8988T (cell line): ENCODE results near the gene PURB.
A peak's percentile ranks its signal among the peaks of the same experiment; 100 is the strongest.
"Not testable (repeated sequence)": the region's sequence is repeated elsewhere in the genome, so short reads cannot be mapped to it uniquely, and the experiment has no call there.

Source experiments
- DNase-seq: peaks from one replicate; pipeline ENCODE4 v3.0.0; 2011

PURB gene

DNA sequence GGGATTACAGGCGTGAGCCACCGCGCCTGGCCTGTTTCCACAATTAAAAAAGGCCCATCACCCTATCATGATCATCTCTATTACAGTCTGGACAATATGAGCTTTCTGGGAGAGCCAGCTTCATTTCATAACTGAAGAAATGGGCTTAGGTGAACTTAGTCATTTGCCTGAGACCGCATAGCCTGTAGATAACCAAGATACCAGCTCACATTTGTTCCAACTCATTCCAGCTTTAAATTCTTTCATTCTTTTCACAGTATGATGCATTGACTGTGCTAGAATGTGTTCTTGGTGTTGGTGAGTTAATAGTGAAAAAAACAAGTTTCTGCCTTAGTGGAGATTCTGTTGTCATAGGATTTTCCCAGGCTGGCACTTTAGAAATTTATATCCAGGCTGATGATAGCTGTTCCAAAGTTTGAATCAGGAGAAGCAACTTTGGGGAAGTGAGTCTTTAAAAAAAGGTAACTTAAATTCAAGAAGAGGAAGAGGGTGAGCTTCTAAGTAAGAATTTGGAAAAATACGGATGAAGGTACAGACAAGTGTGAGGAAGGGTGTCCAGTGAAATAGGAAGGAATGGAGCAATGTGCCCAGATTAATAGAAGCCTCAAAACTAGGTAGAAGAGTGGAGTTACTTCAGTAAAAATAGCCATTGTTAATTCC, 35.3 kb downstream of the PURB start:
- no peak for DNase-seq

DNA sequence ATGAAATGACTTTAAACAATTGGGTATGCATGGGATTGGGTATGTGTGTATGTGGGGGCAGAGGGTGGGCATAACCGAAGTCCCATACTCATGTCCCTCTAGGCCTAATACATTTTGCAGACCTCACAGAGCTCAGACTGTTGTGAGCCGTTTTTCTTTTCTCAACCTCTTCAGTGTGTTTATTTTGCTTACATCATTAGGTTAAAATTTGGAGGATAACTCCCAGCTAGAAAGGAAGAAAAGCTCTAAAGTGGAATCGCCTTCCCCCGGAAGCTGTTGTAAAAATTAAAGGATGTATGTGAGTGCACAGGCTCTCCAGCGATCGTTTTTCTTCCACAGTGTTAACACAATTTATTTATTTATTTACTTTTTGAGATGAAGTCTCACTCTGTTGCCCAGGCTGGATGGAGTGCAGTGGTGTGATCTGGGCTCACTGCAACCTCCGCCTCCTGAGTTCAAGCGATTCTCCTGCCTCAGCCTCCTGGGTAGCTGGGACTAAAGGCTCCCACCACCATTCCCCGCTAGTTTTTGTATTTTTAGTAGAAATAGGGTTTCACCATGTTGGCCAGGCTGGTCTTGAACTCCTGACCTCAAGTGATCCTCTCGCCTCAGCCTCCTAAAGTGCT, 36.0 kb downstream of the PURB start:
- DNase-seq = no peak

DNA sequence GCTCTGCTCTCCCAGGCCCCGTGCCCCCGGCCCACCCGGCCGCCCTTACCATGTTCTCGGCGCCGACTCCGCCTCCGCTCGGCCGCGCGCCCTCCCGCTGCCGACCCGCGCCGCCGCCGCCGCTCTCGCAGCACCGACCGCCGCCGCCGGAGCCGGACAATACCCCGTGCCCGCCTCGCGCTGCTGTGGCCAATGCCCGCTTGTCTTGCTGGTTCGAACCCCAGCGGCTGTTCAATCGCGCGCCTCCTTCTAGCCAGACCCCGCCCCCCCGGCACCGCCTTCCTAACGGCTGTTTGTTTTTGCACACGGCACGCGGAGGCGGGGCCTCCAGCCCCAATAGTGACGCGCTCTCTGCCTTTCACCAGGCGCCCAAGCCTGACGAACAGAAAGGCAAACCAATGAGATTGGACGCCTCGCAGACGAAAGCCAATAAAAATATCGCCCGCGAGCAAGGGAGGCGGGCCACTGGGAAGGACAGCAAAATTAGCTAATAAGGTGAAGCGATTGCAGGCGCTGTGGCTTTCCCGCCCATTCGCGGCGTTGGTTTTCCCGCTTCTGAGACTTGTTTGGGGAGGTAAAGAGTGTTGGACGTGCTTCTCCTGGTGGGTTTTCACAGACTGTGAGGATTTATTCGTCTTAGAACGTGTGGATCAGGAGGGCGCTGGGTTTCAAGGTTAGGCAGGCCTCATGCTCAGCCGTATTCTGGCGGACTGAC, 37.3 kb downstream of the PURB start, which contains the start of gene H2AZ2:
Gene H2AZ2, minus strand, starts transcription at position 168 of the 715 bp plus-strand sequence. Its CDS starts 116 bp downstream, at position 52.
- peak; percentile 79 for DNase-seq

DNA sequence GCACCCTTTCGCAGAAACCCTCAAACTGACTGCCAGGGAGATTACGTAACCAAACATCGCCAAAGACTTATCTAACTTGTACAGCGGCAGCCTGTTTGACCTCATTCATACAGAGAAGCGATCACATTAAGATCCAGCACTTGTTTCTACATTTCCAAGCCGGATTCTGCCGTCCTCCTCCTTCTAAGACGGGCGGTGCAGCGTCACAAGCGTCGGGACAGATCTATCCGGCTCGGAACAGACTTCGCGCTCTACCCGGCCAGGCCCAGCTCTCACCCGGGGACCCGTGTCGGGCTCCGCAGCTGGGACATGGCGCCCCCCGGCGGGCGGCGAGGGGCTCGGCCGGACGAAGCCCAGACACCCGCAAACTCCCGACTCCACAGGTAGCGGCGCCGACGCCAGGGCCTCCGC, 37.8 kb downstream of the PURB start:
- DNase-seq = peak; percentile 67

DNA sequence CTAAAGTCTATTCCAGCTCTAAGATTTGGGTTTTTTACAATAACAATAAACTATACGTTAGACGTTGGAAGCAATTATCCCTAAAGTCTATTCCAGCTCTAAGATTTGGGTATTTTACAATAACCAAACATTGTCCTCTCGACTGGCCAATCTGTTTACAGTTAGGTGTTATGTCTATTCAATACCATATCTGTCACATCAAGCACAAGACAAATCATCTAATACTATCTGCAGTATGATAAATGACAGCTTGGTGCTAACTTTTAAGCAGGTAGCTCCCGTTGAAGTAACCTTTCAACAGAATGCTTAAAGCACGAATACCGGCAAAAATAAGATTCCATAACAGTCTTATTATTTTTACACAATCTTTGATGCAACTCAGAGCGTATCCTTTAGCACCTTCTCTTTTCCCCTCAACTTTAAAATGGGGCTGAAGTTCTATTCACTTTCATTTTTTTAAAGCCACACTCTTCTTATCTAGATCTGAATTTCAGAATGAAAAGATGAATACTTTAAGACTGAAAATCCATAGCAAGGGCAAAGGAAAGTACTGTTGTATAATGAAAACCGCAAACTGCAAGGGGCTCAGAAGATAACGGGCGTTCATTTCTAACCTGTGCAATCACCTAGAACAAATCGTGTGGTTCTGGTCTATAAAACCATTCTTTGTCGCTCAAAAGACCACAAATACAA, 38.4 kb downstream of the PURB start:
- no peak for DNase-seq

DNA sequence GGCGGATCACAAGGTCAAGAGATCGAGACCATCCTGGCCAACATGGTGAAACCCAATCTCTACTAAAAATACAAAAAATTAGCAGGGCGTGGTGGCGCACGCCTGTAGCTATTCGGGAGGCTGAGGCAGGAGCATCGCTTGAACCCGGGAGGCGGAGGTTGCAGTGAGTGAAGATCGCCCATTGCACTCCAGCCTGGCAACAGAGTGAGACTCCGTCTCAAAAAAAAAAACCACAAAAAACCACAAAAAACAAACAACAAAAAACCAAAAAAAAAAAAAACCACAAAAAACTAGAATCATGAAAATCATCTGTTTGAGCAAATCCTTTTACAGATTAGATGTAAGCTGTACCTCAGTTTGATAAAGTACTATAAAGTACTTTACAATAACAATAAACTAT, 38.9 kb downstream of the PURB start:
- DNase-seq = not testable (repeated sequence)

DNA sequence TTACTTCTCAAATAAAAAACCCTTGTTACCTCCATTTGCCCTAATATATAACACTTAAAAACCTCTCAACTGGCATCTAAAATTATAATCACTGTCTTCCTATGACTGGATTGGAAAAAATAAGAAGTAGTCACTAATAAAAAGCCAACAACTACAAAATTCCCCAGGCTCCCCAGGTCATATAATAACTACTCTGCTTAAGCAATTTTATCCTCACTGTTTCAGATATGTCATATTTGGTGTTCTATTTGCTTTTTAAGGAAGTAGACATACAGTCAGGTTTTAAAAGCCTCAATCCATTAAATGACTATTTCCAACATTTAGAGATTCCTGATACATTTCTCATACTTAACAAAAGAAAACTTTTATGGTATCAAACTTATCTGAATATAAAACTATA, 39.9 kb downstream of the PURB start:
- no peak for DNase-seq

DNA sequence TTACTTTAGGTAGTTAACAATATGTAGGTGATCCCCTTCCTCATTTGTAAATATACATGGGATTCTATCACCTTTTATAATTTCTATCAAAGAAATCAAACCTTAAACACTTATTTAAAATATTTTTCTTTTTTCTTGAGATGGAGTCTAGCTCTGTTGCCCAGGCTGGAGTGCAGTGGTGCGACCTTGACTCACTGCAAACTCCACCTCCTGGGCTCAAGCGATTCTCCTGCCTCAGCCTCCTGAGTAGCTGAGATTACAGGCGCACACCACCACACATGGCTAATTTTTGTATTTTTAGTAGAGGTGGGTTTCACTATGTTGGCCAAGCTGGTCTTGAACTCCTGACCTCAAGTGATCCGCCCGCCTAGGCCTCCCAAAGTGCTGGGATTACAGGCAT, 41.9 kb downstream of the PURB start:
- DNase-seq = not testable (repeated sequence)

DNA sequence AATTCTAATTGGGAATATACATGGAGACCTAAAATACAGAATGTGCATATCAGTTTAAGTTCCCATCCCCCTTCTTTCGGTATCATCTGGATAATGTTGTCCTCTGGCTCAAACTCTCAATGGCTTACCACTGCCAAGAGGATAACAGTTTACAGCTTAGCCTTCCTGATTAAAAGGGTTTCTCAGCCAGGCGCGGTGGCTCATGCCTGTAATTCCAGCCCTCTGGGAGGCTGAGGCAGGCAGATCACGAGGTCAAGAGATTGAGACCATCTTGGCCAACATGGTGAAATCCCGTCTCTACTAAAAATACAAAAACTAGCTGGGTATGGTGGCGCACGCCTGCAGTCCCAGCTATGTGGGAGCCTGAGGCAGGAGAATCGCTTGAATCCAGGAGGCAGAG, 42.7 kb downstream of the PURB start:
- not testable (repeated sequence) for DNase-seq

DNA sequence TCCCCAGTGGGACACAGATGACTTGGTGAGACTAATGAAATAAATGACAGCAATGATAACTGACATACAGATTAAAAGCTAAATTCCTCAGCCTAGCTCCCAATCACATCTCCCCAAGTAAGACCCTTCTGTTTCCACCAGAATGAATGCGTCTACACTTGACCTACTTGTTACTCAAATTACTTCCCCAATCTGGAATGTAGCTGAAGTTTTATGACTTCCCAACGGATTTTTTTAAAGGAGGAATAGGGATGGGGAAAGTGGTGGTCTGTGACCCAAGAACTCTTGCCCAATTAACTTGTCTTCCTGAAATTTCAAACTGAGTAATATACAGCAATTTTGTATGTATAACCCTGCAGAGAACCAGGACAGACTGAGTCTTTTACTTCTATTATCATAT, 46.6 kb downstream of the PURB start:
- DNase-seq = no peak

DNA sequence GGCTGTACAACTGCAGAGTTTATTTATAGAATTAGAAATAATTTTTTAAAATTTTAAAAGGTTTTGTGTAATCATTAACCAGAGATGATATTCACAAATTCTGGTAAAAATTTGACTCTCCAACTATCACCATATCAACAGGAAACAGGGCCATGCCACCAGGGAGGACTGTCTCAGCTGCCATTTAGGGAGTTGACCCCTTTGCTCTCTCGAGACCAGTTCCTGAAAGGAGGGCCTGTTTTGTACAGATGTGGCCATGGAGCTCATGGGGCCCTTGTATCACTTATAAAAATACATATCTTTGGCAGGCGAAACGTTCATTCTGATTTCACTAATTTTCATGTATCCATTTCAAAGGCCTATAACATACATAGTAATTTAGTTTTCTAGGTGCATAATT, 57.8 kb downstream of the PURB start:
- no peak for DNase-seq
